GM23338 (cell line): ENCODE data around the gene ZNF536. TPM values are rescaled to one million over a fixed set of nuclear protein-coding genes. Genes with fewer than 3 reads are reported as not detected.
A peak's percentile ranks its signal among the peaks of the same experiment; 100 is the strongest.

Experiments
- ATAC-seq: fragments of 200-7000 bp; cut with Tn5 transposase; 3 replicates; pipeline ENCODE4 v1.9.1; 2020
- DNase-seq: peaks from one replicate; pipeline ENCODE4 v3.0.0-alpha.2; 2015; ENCODE audit warnings: low spot score
- H2AFZ ChIP-seq: fragments of 200-600 bp; sonication (generic); 2 replicates; pipeline ENCODE4 v1.8.0; 2016; ENCODE audit warnings: antibody characterized with exemption, mild to moderate bottlenecking, moderate library complexity
- H3F3A ChIP-seq: fragments of 200-600 bp; sonication (generic); replicated peaks from 2 replicates; pipeline ENCODE4 v1.8.0; 2017; ENCODE audit warnings: antibody characterized with exemption, mixed run types, low read depth
- H3K27ac ChIP-seq: fragments of 200-600 bp; sonication (generic); 2 replicates; pipeline ENCODE4 v1.6.1; 2016; ENCODE audit warnings: low read depth
- H3K27me3 ChIP-seq: fragments of 200-600 bp; sonication (generic); 2 replicates; pipeline ENCODE4 v1.8.0; 2016; ENCODE audit warnings: mild to moderate bottlenecking, mixed run types, moderate library complexity; ENCODE audit not compliant: insufficient read depth
- H3K36me3 ChIP-seq: fragments of 200-600 bp; sonication (generic); 2 replicates; pipeline ENCODE4 v1.8.0; 2016; ENCODE audit warnings: mild to moderate bottlenecking; ENCODE audit not compliant: insufficient read depth
- H3K4me1 ChIP-seq: fragments of 200-600 bp; sonication (generic); 2 replicates; pipeline ENCODE4 v1.8.0; 2016; ENCODE audit warnings: mild to moderate bottlenecking, moderate library complexity; ENCODE audit not compliant: insufficient read depth
- H3K4me2 ChIP-seq: fragments of 200-600 bp; sonication (generic); 2 replicates; pipeline ENCODE4 v1.7.1; 2017; ENCODE audit warnings: mixed run types
- H3K4me3 ChIP-seq: fragments of 200-600 bp; sonication (generic); 2 replicates; pipeline ENCODE4 v1.6.1; 2016; ENCODE audit warnings: mixed run types
- H3K79me2 ChIP-seq: fragments of 200-600 bp; sonication (generic); replicated peaks from 2 replicates; pipeline ENCODE4 v1.8.0; 2017; ENCODE audit warnings: mild to moderate bottlenecking; ENCODE audit not compliant: insufficient read depth
- H3K9me2 ChIP-seq: fragments of 200-600 bp; sonication (generic); 2 replicates; pipeline ENCODE4 v1.8.0; 2017; ENCODE audit not compliant: insufficient read depth
- H4K20me1 ChIP-seq: fragments of 200-600 bp; sonication (generic); replicated peaks from 2 replicates; pipeline ENCODE4 v1.8.0; 2017; ENCODE audit warnings: mild to moderate bottlenecking; ENCODE audit not compliant: insufficient read depth
- H3K27ac Mint-ChIP-seq: 2 replicates; pipeline ENCODE4 v1.8.0; 2020; ENCODE audit warnings: inconsistent platforms, mild to moderate bottlenecking, moderate library complexity, mixed read lengths
- H3K27me3 Mint-ChIP-seq: 3 replicates; pipeline ENCODE4 v1.8.0; 2022; ENCODE audit warnings: low read depth, mild to moderate bottlenecking, moderate library complexity, mixed read lengths, inconsistent platforms; ENCODE audit not compliant: insufficient read depth, poor library complexity
- H3K36me3 Mint-ChIP-seq: 3 replicates; pipeline ENCODE4 v1.8.0; 2021; ENCODE audit warnings: low read depth, mild to moderate bottlenecking, inconsistent platforms, moderate library complexity, mixed read lengths
- H3K4me1 Mint-ChIP-seq: 3 replicates; pipeline ENCODE4 v1.8.0; 2020; ENCODE audit warnings: mild to moderate bottlenecking, inconsistent platforms, mixed read lengths
- H3K4me3 Mint-ChIP-seq: 3 replicates; pipeline ENCODE4 v1.8.0; 2021; ENCODE audit warnings: moderate library complexity, mild to moderate bottlenecking, inconsistent platforms, mixed read lengths
- H3K9me3 Mint-ChIP-seq: 3 replicates; pipeline ENCODE4 v1.8.0; 2020; ENCODE audit warnings: moderate library complexity, mild to moderate bottlenecking, inconsistent platforms, mixed read lengths
- CREB1 ChIP-seq: fragments of 250-450 bp; sonication (Bioruptor Pico); IDR thresholded peaks from 2 replicates; pipeline ENCODE4 v1.5.0; 2020; ENCODE audit warnings: low read depth, mild to moderate bottlenecking, moderate library complexity
- polyA plus RNA-seq: library from polyadenylated mRNA; unstranded; fragments of >200 nt; fragmentation: Nextera tagmentation; extraction: Ambion mirVana; gene quantifications from 2 replicates; pipeline ENCODE4 v1.2.1, GENCODE V29; 2016
- total RNA-seq: library from RNA; depleted of rRNA; stranded (reverse); fragments of >200 nt; shearing (Covaris generic); gene quantifications from 2 replicates; pipeline ENCODE4 v1.2.3, GENCODE V29; 2014
- TF ChIP-seq, protein P1 (sequence below), 2 experiments: fragments of 200-600 bp in 1 of 2; sonication (generic) in 1 of 2; conservative IDR thresholded peaks; 2 replicates each; pipeline versions ENCODE4 v1.5.1 to v1.6.1; 2016 to 2017; ENCODE audit warnings: antibody characterized with exemption in 2 of 2, low read depth in 2 of 2, mild to moderate bottlenecking in 2 of 2, moderate library complexity in 1 of 2
- TF ChIP-seq, protein P2 (sequence below): IDR thresholded peaks from one replicate; pipeline ENCODE4 v1.6.1; 2018; ENCODE audit warnings: antibody characterized with exemption; ENCODE audit not compliant: unreplicated experiment
- TF ChIP-seq, protein P3 (sequence below): IDR thresholded peaks from 2 replicates; pipeline ENCODE4 v1.6.1; 2016; ENCODE audit warnings: antibody characterized with exemption

The ZNF536 gene
- total and polyA plus RNA-seq, 2 experiments from 2014 or later, result 0.07 TPM; not detected in 1

DNA sequence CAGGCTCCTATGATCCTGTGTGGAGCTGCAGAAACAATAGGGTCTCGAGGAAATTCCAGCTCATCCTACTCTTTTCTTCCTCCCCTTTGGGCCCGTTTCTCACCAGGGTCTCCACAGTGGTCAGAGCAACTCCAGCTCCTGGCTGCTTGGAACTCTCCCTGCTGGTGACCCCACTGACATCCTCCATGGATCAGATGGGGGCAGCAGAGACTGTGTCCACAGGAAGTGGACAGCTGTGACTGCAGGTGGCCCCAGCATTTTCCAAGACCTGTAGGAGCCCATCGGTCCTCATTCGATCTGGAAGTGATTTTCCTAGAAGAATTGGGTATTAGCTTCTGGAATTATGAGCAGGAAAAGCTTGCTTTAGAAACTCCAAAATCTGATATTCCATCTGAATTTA, 208.5 kb downstream of the ZNF536 start:
- no peak overlapping the region for H3K27ac Mint-ChIP-seq
- H3K4me1 Mint-ChIP-seq, result peaks cover 19% of the 10 kb centered on the region
- TF ChIP-seq CREB1, result no peak
- TF ChIP-seq, protein P1, sequence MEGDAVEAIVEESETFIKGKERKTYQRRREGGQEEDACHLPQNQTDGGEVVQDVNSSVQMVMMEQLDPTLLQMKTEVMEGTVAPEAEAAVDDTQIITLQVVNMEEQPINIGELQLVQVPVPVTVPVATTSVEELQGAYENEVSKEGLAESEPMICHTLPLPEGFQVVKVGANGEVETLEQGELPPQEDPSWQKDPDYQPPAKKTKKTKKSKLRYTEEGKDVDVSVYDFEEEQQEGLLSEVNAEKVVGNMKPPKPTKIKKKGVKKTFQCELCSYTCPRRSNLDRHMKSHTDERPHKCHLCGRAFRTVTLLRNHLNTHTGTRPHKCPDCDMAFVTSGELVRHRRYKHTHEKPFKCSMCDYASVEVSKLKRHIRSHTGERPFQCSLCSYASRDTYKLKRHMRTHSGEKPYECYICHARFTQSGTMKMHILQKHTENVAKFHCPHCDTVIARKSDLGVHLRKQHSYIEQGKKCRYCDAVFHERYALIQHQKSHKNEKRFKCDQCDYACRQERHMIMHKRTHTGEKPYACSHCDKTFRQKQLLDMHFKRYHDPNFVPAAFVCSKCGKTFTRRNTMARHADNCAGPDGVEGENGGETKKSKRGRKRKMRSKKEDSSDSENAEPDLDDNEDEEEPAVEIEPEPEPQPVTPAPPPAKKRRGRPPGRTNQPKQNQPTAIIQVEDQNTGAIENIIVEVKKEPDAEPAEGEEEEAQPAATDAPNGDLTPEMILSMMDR (conservative IDR thresholded peaks at IDR 0.05; ENCODE audit: low read depth in 2 of 2), result peak in 1 of 2 experiments; percentile 24; a peak in 1 of 4 replicates
- DNase-seq, result no peak
- H3K9me2 ChIP-seq, result no peaks in the 10 kb centered on the region; the same call in 1 of the 2 replicates
- H2AFZ ChIP-seq, result no peak overlapping the region
- no peak overlapping the region for H3K4me3 ChIP-seq
- no peak for ATAC-seq
- H3K36me3 ChIP-seq, result no peaks in the 10 kb centered on the region
- no peaks in the 10 kb centered on the region for H3F3A ChIP-seq
- H3K4me2 ChIP-seq, result no peak overlapping the region
- no peak overlapping the region for H3K27ac ChIP-seq
- H3K4me1 ChIP-seq, result 0 out of 2 replicates have a peak, but pooled peaks cover 4% of the 10 kb centered on the region
- no peaks in the 10 kb centered on the region for H3K36me3 Mint-ChIP-seq
- H3K9me3 Mint-ChIP-seq, result no peaks in the 10 kb centered on the region
- H3K79me2 ChIP-seq, result no peaks in the 10 kb centered on the region
- H4K20me1 ChIP-seq, result no peaks in the 10 kb centered on the region
- H3K4me3 Mint-ChIP-seq, result no peak overlapping the region
- no peaks in the 10 kb centered on the region for H3K27me3 ChIP-seq
- peaks cover 2% of the 10 kb centered on the region for H3K27me3 Mint-ChIP-seq

DNA sequence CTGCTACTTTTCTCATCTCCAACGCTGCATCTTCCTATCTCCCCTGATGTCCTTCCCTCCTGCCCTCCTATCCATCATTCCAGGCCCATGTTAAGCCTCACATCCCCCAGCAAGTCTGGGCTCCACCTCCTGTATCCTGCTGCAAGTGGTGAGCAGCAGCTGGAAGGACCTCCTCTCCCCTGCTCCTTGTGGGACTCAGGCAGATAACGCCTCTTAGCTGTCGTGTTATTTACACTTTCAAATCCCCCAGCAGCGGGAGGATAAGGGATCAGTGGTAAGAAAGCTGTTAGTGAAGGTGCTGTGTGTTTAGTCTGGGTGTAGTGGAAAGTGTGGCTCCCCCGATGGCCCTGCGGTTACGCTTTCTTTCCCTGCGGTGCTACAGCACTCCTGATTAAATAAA, 211.9 kb downstream of the ZNF536 start:
- TF ChIP-seq, protein P2, sequence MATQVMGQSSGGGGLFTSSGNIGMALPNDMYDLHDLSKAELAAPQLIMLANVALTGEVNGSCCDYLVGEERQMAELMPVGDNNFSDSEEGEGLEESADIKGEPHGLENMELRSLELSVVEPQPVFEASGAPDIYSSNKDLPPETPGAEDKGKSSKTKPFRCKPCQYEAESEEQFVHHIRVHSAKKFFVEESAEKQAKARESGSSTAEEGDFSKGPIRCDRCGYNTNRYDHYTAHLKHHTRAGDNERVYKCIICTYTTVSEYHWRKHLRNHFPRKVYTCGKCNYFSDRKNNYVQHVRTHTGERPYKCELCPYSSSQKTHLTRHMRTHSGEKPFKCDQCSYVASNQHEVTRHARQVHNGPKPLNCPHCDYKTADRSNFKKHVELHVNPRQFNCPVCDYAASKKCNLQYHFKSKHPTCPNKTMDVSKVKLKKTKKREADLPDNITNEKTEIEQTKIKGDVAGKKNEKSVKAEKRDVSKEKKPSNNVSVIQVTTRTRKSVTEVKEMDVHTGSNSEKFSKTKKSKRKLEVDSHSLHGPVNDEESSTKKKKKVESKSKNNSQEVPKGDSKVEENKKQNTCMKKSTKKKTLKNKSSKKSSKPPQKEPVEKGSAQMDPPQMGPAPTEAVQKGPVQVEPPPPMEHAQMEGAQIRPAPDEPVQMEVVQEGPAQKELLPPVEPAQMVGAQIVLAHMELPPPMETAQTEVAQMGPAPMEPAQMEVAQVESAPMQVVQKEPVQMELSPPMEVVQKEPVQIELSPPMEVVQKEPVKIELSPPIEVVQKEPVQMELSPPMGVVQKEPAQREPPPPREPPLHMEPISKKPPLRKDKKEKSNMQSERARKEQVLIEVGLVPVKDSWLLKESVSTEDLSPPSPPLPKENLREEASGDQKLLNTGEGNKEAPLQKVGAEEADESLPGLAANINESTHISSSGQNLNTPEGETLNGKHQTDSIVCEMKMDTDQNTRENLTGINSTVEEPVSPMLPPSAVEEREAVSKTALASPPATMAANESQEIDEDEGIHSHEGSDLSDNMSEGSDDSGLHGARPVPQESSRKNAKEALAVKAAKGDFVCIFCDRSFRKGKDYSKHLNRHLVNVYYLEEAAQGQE, result no peak
- TF ChIP-seq CREB1, result no peak
- TF ChIP-seq, protein P3, sequence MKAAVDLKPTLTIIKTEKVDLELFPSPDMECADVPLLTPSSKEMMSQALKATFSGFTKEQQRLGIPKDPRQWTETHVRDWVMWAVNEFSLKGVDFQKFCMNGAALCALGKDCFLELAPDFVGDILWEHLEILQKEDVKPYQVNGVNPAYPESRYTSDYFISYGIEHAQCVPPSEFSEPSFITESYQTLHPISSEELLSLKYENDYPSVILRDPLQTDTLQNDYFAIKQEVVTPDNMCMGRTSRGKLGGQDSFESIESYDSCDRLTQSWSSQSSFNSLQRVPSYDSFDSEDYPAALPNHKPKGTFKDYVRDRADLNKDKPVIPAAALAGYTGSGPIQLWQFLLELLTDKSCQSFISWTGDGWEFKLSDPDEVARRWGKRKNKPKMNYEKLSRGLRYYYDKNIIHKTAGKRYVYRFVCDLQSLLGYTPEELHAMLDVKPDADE, result no peak
- Histone ChIP-seq H4K20me1 (no peaks in the 10 kb centered on the region), H3K4me3 (no peak overlapping the region), H3K4me1 (no peaks in the 10 kb centered on the region), H3K79me2 (no peaks in the 10 kb centered on the region), H3F3A (no peaks in the 10 kb centered on the region), H3K9me2 (no peaks in the 10 kb centered on the region; the same call in 1 of the 2 replicates), H3K27ac (no peak overlapping the region), H2AFZ (no peak overlapping the region), H3K36me3 (no peaks in the 10 kb centered on the region), H3K4me2 (no peak overlapping the region), H3K27me3 (no peaks in the 10 kb centered on the region)
- Mint-ChIP-seq H3K36me3 (no peaks in the 10 kb centered on the region), H3K9me3 (no peaks in the 10 kb centered on the region), H3K4me3 (no peak overlapping the region), H3K4me1 (peaks cover 9% of the 10 kb centered on the region), H3K27ac (no peak overlapping the region), H3K27me3 (peaks cover 2% of the 10 kb centered on the region)
- DNase-seq, result no peak
- ATAC-seq, result no peak
